HEK293T (cell line): ENCODE data around the gene HLF.

Source experiments
- CTCF ChIA-PET: fragments of 350-600 bp; formaldehyde crosslinking; extraction: SDS; loops from one replicate; lab custom pipeline; 2021; ENCODE audit warnings: antibody characterized with exemption, inconsistent platforms; lab: Yijun Ruan, JAX
- POLR2A ChIA-PET: fragments of 350-600 bp; formaldehyde crosslinking; extraction: SDS; loops from one replicate; lab custom pipeline; 2020; ENCODE audit warnings: antibody characterized with exemption, inconsistent platforms; lab: Yijun Ruan, JAX
- DNase-seq: peaks from one replicate; pipeline ENCODE4 v3.0.0; 2012; ENCODE audit warnings: mixed read lengths; ENCODE audit errors: extremely low spot score
- ARNT ChIP-seq: fragments of 450-650 bp; IDR thresholded peaks from 2 replicates; pipeline ENCODE4 v1.6.1; 2017; ENCODE audit warnings: mild to moderate bottlenecking
- BHLHE40 ChIP-seq: fragments of 450-650 bp; IDR thresholded peaks from 2 replicates; pipeline ENCODE4 v1.6.1; 2016; ENCODE audit warnings: mild to moderate bottlenecking, moderate library complexity, borderline replicate concordance
- CTBP1 ChIP-seq: fragments of 450-650 bp; IDR thresholded peaks from 2 replicates; pipeline ENCODE4 v1.6.1; 2016; ENCODE audit warnings: borderline replicate concordance
- ELF4 ChIP-seq: fragments of 450-650 bp; IDR thresholded peaks from 2 replicates; pipeline ENCODE4 v1.6.1; 2017; ENCODE audit warnings: antibody characterized with exemption
- FOXA1 ChIP-seq: fragments of 450-650 bp; IDR thresholded peaks from 2 replicates; pipeline ENCODE4 v1.6.1; 2016; ENCODE audit warnings: mild to moderate bottlenecking
- FOXK2 ChIP-seq: fragments of 450-650 bp; IDR thresholded peaks from 2 replicates; pipeline ENCODE4 v1.6.1; 2016; ENCODE audit warnings: mild to moderate bottlenecking
- FOXM1 ChIP-seq: fragments of 450-650 bp; IDR thresholded peaks from 2 replicates; pipeline ENCODE4 v1.6.1; 2017; ENCODE audit warnings: mild to moderate bottlenecking, borderline replicate concordance
- HDGF ChIP-seq: fragments of 450-650 bp; IDR thresholded peaks from 2 replicates; pipeline ENCODE4 v1.6.1; 2017; ENCODE audit warnings: antibody characterized with exemption, borderline replicate concordance
- L3MBTL2 ChIP-seq: fragments of 450-650 bp; conservative IDR thresholded peaks from 2 replicates; pipeline ENCODE4 v1.6.1; 2016; ENCODE audit warnings: mild to moderate bottlenecking
- LEF1 ChIP-seq: fragments of 450-650 bp; IDR thresholded peaks from 2 replicates; pipeline ENCODE4 v1.6.1; 2017; ENCODE audit warnings: mild to moderate bottlenecking, borderline replicate concordance
- NFRKB ChIP-seq: fragments of 450-650 bp; IDR thresholded peaks from 2 replicates; pipeline ENCODE4 v1.6.1; 2016; ENCODE audit warnings: mild to moderate bottlenecking, moderate library complexity
- SP1 ChIP-seq: fragments of 450-650 bp; IDR thresholded peaks from 2 replicates; pipeline ENCODE4 v1.6.1; 2017
- SUZ12 ChIP-seq: fragments of 450-650 bp; IDR thresholded peaks from 2 replicates; pipeline ENCODE4 v1.6.1; 2016; ENCODE audit warnings: mild to moderate bottlenecking
- TARDBP ChIP-seq: fragments of 450-650 bp; IDR thresholded peaks from 2 replicates; pipeline ENCODE4 v1.6.1; 2016
- ZNF384 ChIP-seq: fragments of 450-650 bp; IDR thresholded peaks from 2 replicates; pipeline ENCODE4 v1.6.1; 2016
- TF ChIP-seq, protein P1 (sequence below): fragments of 450-650 bp; IDR thresholded peaks from 2 replicates; pipeline ENCODE4 v1.6.1; 2016

Gene HLF

GRCh38 chr17:55258578-55259135 is 6.1 kb upstream of the HLF start:
- DNase-seq = no peak
- POLR2A ChIA-PET = no interaction called here
- CTCF ChIA-PET = no interaction called here
- TF ChIP-seq FOXK2 (no peak), ZNF384 (no peak), ELF4 (no peak), FOXA1 (no peak), LEF1 (no peak), SP1 (no peak), NFRKB (no peak), ARNT (no peak), FOXM1 (no peak), CTBP1 (no peak), SUZ12 (no peak), HDGF (no peak), L3MBTL2 (no peak), TARDBP (no peak), BHLHE40 (no peak)
- TF ChIP-seq, protein P1, sequence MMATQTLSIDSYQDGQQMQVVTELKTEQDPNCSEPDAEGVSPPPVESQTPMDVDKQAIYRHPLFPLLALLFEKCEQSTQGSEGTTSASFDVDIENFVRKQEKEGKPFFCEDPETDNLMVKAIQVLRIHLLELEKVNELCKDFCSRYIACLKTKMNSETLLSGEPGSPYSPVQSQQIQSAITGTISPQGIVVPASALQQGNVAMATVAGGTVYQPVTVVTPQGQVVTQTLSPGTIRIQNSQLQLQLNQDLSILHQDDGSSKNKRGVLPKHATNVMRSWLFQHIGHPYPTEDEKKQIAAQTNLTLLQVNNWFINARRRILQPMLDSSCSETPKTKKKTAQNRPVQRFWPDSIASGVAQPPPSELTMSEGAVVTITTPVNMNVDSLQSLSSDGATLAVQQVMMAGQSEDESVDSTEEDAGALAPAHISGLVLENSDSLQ = no peak

- no peak for DNase-seq
- TF ChIP-seq ZNF384 = no peak
- TF ChIP-seq SUZ12 = no peak
- TF ChIP-seq HDGF = no peak
- no peak for TF ChIP-seq L3MBTL2
- no peak for TF ChIP-seq FOXA1
- TF ChIP-seq, protein P1 = no peak
- no peak for TF ChIP-seq TARDBP
- TF ChIP-seq FOXK2 = no peak
- TF ChIP-seq SP1 = no peak
- TF ChIP-seq ARNT = no peak
- TF ChIP-seq FOXM1 = no peak
- TF ChIP-seq NFRKB = no peak
- no peak for TF ChIP-seq CTBP1
- no peak for TF ChIP-seq LEF1
- ChIA-PET CTCF (no interaction called here), POLR2A (no interaction called here)
Observed at GRCh38 chr17:55259684-55260111, 5.1 kb upstream of the HLF start.

- no peak for TF ChIP-seq SP1
- TF ChIP-seq FOXK2 = no peak
- no peak for TF ChIP-seq L3MBTL2
- no peak for TF ChIP-seq CTBP1
- no peak for TF ChIP-seq ARNT
- TF ChIP-seq TARDBP = no peak
- TF ChIP-seq HDGF = no peak
- TF ChIP-seq FOXM1 = no peak
- TF ChIP-seq FOXA1 = no peak
- no peak for TF ChIP-seq SUZ12
- TF ChIP-seq, protein P1 = no peak
- no peak for TF ChIP-seq ELF4
- TF ChIP-seq BHLHE40 = no peak
- TF ChIP-seq NFRKB = no peak
- TF ChIP-seq ZNF384 = no peak
- TF ChIP-seq LEF1 = no peak
- DNase-seq = no peak
- CTCF ChIA-PET = no interaction called here
- POLR2A ChIA-PET = interaction anchor here (1.1 kb wide), 1 partner anchor 23 kb away, joined by 3 read pairs; no protein-coding TSS in a partner anchor
Observed at GRCh38 chr17:55261311-55261710, 3.4 kb upstream of the HLF start.

DNA sequence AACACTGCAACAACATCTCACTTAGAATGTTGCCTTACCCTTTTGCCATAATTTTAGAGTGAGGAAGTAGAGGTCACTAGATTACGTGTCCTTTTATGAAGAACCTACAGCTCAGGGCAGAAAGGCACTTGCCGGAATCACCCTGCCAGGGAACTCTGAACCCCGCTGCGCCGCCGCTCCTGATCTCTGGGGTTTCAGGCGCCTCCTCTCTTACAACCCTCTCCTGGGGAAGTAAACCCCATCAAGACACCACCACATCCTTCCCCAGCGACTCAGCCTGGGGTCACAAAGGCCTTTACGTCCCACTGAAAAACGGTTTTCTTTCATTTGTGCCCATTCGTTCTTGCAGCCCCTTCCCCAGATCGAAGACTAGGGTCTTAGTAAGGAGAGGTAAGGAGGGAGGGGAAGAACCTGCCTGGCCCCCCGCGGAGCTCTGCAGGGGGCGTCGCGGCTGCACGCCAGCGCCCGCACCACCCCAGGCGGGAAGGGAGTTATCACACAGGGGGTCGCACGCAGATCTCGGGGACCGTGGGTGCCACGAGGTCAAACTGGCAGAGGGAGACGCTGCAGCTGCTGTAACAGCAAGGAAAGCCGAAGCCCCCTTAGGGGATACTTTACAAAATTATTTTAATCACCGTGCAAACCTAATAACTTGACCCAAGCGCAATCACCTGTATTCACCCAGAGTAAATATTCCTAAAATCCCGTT is 1.0 kb upstream of the HLF start:
- POLR2A ChIA-PET = interaction anchor here (0.6 to 1.1 kb wide), 2 partner anchors 25 to 189 kb away, joined by 4 to 6 read pairs; no protein-coding TSS in a partner anchor

GRCh38 chr17:55264278-55264644 is 499 bp upstream of the HLF start:
- POLR2A ChIA-PET = interaction anchor here (0.6 to 1.1 kb wide), 2 partner anchors 25 to 190 kb away, joined by 4 to 6 read pairs; no protein-coding TSS in a partner anchor
- CTCF ChIA-PET = interaction anchor here (1.2 kb wide), 1 partner anchor 26 kb away, joined by 3 read pairs; no protein-coding TSS in a partner anchor
- no peak for DNase-seq
- TF ChIP-seq, protein P1 = no peak
- TF ChIP-seq ARNT = no peak
- no peak for TF ChIP-seq FOXM1
- TF ChIP-seq NFRKB = no peak
- TF ChIP-seq L3MBTL2 = peak; percentile 84

More for the DNA sequence above, 1.0 kb upstream of the HLF start:
- DNase-seq = no peak
- TF ChIP-seq SP1 = no peak
- TF ChIP-seq FOXM1 = no peak
- no peak for TF ChIP-seq ARNT
- TF ChIP-seq BHLHE40 = no peak
- TF ChIP-seq ELF4 = no peak
- no peak for TF ChIP-seq FOXA1
- TF ChIP-seq ZNF384 = no peak
- TF ChIP-seq, protein P1 = no peak
- no peak for TF ChIP-seq LEF1
- CTCF ChIA-PET = no interaction called here
